Measurements from ENCODE around the gene PROCA1. TPM values are rescaled to one million over a fixed set of nuclear protein-coding genes. Genes with fewer than 3 reads are reported as not detected.

PROCA1 gene
- total RNA-seq, 2 experiments from 2014 or later = 6.2 to 7.4 TPM

DNA sequence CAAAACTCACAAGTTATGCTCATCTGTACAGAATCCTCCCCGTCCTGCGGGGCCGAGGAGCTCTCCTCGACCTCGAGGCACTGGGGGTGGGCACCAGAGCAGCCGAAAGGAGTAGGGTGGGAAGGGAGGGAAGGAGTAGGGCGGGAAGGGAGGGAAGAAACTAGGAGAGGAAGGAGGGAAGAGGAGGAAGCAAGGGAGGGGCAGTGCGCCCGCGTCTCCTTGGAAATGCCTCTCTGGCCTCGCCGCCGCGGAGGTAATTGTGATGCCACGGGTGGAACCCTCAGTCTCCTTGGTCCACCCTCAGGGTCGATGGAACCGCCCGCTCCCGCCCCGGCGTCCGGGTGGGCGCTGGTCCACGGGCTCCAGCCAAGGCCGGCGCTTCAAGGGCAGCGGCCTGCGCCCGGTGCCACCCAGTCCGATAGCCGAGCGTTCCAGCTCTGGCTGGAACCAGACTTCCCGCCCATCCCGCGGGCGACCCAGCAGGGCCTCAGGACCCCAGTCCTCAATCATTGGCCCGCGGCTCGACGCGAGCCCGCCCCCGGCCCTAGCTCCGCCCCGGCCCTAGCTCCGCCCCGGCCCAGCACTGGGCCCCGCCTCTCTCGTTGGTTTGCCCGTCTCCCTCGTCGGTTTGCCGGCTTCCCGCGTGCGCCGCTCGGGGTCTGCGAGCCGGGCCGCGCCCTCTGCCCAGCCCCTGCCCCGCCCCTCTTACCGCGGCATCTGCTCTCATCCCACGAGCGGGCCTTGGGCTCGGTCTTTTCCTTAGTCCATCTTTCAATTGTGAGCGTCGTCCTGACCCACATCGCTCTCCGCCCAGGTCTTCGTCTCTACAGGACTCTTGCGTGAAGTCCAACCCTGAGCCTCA, 596 bp downstream of the PROCA1 start:
- Mint-ChIP-seq H3K27me3 (peaks cover 17% of the 10 kb centered on the region), H3K36me3 (ENCODE audit: low read depth) (no peaks in the 10 kb centered on the region), H3K9me3 (no peaks in the 10 kb centered on the region), H3K4me3 (peak overlapping the region; percentile 80), H3K27ac (peak overlapping the region; percentile 90), H3K4me1 (peaks cover 22% of the 10 kb centered on the region)
- POLR2A ChIA-PET = interaction anchor here (0.8 to 5.2 kb wide), 16 partner anchors 8 to 240 kb away, joined by 3 to 86 read pairs (median 8); partner anchors contain the start of genes ALDOC, BLTP2, NEK8 and PHF12
- DNase-seq = peak; percentile 92
- CTCF ChIA-PET = interaction anchor here (0.6 to 2.5 kb wide), 19 partner anchors 9 to 185 kb away, joined by 3 to 34 read pairs (median 4); partner anchors contain the start of genes ALDOC, BLTP2, NEK8 and RPL23A

DNA sequence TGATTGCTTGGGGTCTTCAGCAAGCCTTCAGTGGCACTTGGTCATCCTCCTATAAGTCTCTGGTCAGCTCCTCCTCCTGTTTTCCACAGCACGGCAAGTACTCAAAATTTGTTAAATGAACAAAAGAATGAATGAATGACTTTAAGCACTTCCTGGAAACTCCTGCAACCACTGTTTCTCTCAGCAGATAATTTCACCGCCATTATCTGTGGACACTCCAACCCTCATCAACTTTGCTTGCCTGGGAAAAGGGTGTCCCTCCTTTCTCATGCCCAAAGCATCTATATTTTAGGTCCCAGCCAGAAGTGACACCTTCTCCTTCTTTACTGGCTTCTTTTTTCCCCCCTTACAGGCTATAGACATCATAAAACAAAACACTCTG, 4.4 kb downstream of the PROCA1 start:
- POLR2A ChIA-PET = interaction anchor here (1.1 to 1.4 kb wide), 2 partner anchors 45 to 59 kb away, joined by 3 read pairs; partner anchors contain the start of genes SDF2 and SUPT6H
- no peak overlapping the region for H3K4me3 Mint-ChIP-seq
- H3K36me3 Mint-ChIP-seq (ENCODE audit: low read depth) = peaks cover 16% of the 10 kb centered on the region
- H3K27me3 Mint-ChIP-seq = peaks cover under 1% of the 10 kb centered on the region
- no peaks in the 10 kb centered on the region for H3K9me3 Mint-ChIP-seq
- CTCF ChIA-PET = interaction anchor here (1.0 kb wide), 1 partner anchor 63 kb away, joined by 3 read pairs; no protein-coding TSS in a partner anchor
- peaks cover 15% of the 10 kb centered on the region for H3K4me1 Mint-ChIP-seq
- peak overlapping the region; percentile 54 for H3K27ac Mint-ChIP-seq
- DNase-seq = no peak

DNA sequence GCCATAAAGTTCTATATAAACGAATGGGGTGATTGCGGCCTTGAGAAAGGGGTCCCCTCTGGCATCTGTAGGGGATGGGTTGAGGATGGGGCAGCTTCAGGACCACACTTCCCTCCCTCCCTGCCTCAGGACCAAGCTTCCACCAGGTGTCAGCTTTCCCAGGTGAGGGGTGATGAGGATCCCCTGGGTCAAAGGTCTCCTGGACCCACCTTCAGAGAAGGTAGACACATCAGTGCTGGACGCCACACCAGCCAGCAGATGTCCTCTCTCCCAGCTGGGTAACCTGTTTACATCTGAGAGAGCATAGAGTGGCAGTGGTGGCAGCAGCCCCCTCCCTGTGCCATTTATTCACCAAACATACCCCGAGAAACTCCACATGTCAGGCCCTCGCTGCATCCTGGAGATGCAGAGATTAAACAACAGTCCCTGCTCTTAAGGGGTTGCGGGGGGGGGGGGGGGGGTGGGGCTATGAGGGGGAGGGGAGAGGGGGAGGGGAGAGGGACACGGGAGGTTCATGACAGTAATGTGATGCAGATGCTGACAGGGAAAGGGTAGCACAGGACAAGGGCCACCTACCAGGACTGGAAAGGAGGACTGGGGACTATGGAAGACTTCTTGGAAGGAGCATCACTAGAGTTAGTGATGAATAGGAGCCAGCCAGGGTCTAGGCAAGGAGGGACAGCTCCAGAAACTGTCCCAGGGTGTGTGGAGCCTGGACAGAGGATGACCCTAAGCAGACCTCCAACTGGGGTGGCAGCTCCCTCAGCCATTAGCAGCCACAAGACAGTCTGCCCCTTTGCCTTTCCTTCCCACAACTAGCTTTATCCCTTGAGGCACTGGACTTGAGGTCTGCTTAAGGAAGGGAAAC, 5.0 kb downstream of the PROCA1 start:
- no peak overlapping the region for H3K4me3 Mint-ChIP-seq
- DNase-seq = no peak
- ChIA-PET POLR2A (interaction anchor here (1.1 to 1.4 kb wide), 2 partner anchors 45 to 58 kb away, joined by 3 read pairs; partner anchors contain the start of genes SDF2 and SUPT6H), CTCF (no interaction called here)
- H3K27ac Mint-ChIP-seq = peak overlapping the region; percentile 54
- H3K36me3 Mint-ChIP-seq (ENCODE audit: low read depth) = peaks cover 22% of the 10 kb centered on the region
- H3K9me3 Mint-ChIP-seq = no peaks in the 10 kb centered on the region
- no peaks in the 10 kb centered on the region for H3K27me3 Mint-ChIP-seq
- peaks cover 9% of the 10 kb centered on the region for H3K4me1 Mint-ChIP-seq

DNA sequence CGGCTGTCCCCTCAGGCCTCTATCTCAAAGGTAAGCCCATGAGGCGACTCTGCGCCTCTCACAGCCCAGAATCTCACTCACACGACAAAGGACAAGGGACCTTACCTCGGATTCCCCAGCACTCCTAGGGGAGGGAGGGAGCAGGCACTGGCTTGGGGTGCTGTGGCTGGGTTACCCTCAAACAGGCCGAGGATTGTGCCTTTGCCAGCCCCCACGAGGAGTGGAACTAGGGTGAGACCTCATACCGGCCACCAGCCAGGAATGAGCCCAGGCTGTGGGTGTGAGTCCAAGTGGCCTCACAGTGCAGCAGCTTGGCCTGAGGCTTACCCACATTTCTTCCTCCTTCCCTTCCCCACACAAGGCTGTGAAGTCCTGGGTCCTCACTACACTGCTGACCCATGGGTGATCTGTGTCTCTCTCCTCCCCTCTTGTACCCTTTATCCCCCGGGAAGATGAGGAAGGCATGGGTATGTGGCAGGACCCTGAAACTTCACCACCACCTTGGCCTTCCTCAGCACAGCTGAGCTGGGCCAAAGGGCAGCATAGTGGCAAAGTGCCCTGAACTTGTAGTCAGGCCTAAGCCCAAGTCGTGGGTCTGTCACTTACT, 5.9 kb downstream of the PROCA1 start:
- peaks cover 4% of the 10 kb centered on the region for H3K4me1 Mint-ChIP-seq
- DNase-seq = no peak
- no peaks in the 10 kb centered on the region for H3K9me3 Mint-ChIP-seq
- ChIA-PET CTCF (interaction anchor here (1.5 kb wide), 1 partner anchor 30 kb away, joined by 4 read pairs; no protein-coding TSS in a partner anchor), POLR2A (no interaction called here)
- no peak overlapping the region for H3K4me3 Mint-ChIP-seq
- peaks cover 31% of the 10 kb centered on the region for H3K36me3 Mint-ChIP-seq (ENCODE audit: low read depth)
- no peak overlapping the region for H3K27ac Mint-ChIP-seq
- H3K27me3 Mint-ChIP-seq = no peaks in the 10 kb centered on the region

DNA sequence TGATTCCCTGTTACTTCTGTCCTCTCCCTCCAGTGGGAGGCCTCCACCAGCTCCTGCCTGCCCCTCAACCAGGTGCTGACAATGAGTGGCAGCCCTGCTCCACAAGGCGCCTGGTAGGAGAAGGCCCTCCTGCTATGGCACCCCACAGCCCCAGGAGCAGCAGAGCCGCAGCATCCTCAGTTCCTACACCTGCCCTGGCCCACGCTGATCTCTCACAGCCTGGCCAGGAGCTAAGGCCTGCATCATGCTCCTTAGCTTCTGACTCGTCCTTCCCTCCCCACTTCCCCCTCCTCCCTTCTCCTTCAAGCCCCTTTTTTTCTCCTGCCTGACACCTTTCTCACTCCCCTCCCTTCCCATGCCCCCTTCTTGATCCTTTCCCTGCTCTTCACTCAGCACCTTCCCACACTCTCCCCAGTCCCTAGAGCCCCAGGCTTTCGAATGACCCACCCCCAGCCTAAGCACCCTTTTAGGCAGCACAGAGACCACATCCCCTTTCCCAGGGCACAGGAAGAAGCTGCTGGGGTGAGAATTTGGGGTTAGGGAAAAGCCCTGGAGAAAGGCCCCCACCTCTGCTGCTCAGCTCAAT, 6.5 kb downstream of the PROCA1 start:
- POLR2A ChIA-PET = interaction anchor here (1.6 kb wide), 1 partner anchor 15 kb away, joined by 7 read pairs; the partner anchor contains the start of gene RPL23A
- no peak for DNase-seq
- no peaks in the 10 kb centered on the region for H3K27me3 Mint-ChIP-seq
- CTCF ChIA-PET = interaction anchor here (1.5 kb wide), 1 partner anchor 29 kb away, joined by 4 read pairs; no protein-coding TSS in a partner anchor
- no peaks in the 10 kb centered on the region for H3K9me3 Mint-ChIP-seq
- H3K4me3 Mint-ChIP-seq = no peak overlapping the region
- H3K27ac Mint-ChIP-seq = no peak overlapping the region
- H3K4me1 Mint-ChIP-seq = no peaks in the 10 kb centered on the region
- peaks cover 37% of the 10 kb centered on the region for H3K36me3 Mint-ChIP-seq (ENCODE audit: low read depth)

DNA sequence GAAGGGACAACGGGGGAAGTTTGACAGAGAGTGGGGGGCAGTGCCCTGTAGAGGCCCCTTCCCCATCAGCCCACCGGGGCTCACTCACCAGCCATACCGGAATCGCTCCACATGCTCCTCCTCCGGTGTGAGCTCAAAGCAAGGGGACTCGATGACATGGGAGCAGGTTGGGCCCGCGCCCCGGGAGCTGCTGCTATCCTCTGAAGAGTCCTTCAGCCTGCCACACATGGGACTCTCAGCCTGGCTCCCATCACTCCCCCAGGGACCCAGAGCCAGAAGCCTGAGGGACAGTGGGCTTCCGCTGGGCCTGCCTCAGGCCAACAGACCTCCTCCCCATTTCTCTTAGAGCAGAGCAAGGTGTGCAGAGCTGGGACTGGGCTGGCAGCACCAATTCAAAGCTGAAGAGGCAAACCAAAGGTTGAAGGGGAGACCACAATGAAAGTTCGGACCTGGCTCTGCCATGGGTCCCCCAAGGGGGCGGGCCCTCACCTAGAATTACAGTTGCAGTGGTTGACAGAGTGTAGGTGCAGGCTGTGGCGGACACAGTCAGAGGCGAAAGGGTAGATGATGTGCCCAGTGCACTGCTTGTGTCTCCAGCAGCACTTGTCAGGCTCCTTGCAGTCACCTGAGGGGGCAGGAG, 7.3 kb downstream of the PROCA1 start:
- Mint-ChIP-seq H3K4me3 (no peak overlapping the region), H3K27ac (no peak overlapping the region), H3K27me3 (no peaks in the 10 kb centered on the region), H3K36me3 (ENCODE audit: low read depth) (peaks cover 45% of the 10 kb centered on the region), H3K9me3 (no peaks in the 10 kb centered on the region), H3K4me1 (no peaks in the 10 kb centered on the region)
- no peak for DNase-seq
- POLR2A ChIA-PET = interaction anchor here (1.6 to 2.6 kb wide), 2 partner anchors 7 to 15 kb away, joined by 7 to 11 read pairs; partner anchors contain the start of genes PROCA1 and RPL23A
- CTCF ChIA-PET = interaction anchor here (1.5 kb wide), 1 partner anchor 28 kb away, joined by 4 read pairs; no protein-coding TSS in a partner anchor

DNA sequence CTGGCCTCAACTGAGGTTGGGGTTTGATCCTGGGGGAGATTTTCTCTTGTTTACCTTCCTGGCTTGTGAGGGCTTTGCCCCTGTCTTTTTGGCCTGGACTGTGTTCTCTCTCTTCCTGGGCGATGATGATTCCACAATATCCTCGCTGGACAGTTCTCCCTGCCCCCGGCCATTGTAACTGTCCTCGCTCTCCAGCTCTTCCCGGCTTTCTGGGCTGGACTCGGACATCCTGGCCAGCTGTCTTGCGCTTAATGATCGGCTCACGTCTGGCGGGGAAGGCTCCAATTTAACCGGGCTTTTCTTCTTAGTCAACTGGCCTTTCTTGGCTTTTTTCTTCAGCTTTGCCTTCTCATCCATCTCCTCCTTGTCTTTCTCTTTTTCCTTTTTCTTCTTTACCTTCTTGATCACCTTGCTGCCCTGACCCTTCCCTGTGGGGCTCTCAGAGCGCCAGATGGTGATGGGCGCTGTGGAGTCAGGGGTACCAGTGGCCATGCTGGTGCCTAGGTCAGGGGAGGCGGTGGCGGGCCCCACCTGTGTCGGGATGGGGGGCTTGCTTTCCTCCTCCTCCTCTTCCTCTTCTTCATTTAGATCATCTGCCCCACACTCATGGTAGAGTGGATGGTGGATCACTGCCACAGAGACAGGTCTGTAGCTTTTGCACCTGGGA, 8.0 kb downstream of the PROCA1 start:
- ChIA-PET POLR2A (interaction anchor here (1.6 to 2.6 kb wide), 2 partner anchors 8 to 16 kb away, joined by 7 to 11 read pairs; partner anchors contain the start of genes PROCA1 and RPL23A), CTCF (no interaction called here)
- no peak overlapping the region for H3K4me3 Mint-ChIP-seq
- no peaks in the 10 kb centered on the region for H3K27me3 Mint-ChIP-seq
- DNase-seq = no peak
- H3K36me3 Mint-ChIP-seq (ENCODE audit: low read depth) = peaks cover 50% of the 10 kb centered on the region
- no peak overlapping the region for H3K27ac Mint-ChIP-seq
- H3K4me1 Mint-ChIP-seq = no peaks in the 10 kb centered on the region
- no peaks in the 10 kb centered on the region for H3K9me3 Mint-ChIP-seq

DNA sequence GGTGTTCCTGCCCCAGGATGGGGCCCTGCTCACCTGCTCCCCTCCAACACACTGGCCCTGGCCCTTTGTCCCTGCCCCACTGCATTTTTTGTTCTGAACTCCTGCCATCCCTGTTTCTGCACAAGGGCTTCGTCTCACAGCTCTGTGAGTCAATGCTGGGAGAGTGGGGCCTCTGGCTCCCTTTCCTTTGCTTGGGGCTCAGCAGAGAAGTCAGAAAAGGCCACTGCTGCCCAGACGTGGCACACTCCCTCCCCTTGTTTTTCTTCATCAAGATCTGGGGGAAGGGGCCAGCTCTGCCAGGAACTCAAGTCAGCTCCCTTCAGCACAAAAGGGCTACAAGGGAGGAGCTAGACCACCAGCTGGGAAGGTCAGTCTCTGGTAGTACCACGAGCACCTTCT, 8.9 kb downstream of the PROCA1 start:
- Mint-ChIP-seq H3K4me3 (no peak overlapping the region), H3K27me3 (no peaks in the 10 kb centered on the region), H3K36me3 (ENCODE audit: low read depth) (peaks cover 55% of the 10 kb centered on the region), H3K27ac (no peak overlapping the region), H3K9me3 (no peaks in the 10 kb centered on the region), H3K4me1 (no peaks in the 10 kb centered on the region)
- POLR2A ChIA-PET = interaction anchor here (1.0 to 2.6 kb wide), 3 partner anchors 9 to 103 kb away, joined by 3 to 11 read pairs (median 4); partner anchors contain the start of genes PROCA1 and RPL23A
- no peak for DNase-seq
- CTCF ChIA-PET = interaction anchor here (0.6 kb wide), 1 partner anchor 24 kb away, joined by 4 read pairs; no protein-coding TSS in a partner anchor

DNA sequence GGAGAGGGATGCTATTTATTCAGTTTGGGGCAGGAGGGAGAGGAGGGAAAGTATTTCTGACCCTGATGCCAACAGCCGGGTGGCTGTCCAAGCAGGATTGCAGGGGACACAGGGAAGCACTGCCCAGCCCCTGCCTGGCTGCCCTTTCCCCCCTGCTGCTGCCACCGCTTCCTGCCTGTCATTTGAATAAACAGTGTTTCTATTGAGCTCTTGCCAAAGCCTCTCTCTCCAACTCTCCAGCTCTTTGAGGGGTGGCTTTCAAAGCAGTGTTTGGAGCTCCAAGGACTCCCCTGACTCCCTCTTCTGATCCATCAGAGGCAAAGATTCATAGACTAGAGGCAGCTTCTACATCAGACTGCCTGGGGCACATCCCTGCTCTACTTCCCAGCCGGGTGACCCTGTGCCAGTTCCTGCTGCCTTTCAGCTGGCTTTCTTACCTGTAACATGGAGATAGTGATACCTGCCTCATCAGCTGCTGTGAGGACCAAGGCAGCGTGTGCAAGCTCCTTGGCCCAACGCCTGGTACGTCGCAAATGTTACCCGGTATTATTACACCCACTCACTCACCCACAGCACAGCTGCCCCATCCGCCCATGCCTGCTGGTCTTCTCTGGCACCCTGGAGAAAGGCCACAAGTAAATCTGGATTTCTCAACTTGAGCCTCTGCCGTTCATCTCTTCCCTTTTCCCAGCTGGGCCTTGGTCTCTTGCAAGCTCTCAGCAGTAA, 9.5 kb downstream of the PROCA1 start:
- H3K27ac Mint-ChIP-seq = no peak overlapping the region
- H3K36me3 Mint-ChIP-seq (ENCODE audit: low read depth) = peaks cover 61% of the 10 kb centered on the region
- CTCF ChIA-PET = interaction anchor here (0.6 kb wide), 1 partner anchor 25 kb away, joined by 4 read pairs; no protein-coding TSS in a partner anchor
- no peak overlapping the region for H3K4me3 Mint-ChIP-seq
- no peaks in the 10 kb centered on the region for H3K27me3 Mint-ChIP-seq
- no peak for DNase-seq
- no peaks in the 10 kb centered on the region for H3K9me3 Mint-ChIP-seq
- POLR2A ChIA-PET = interaction anchor here (1.0 to 2.6 kb wide), 3 partner anchors 9 to 103 kb away, joined by 3 to 11 read pairs (median 4); partner anchors contain the start of genes PROCA1 and RPL23A
- H3K4me1 Mint-ChIP-seq = no peaks in the 10 kb centered on the region

DNA sequence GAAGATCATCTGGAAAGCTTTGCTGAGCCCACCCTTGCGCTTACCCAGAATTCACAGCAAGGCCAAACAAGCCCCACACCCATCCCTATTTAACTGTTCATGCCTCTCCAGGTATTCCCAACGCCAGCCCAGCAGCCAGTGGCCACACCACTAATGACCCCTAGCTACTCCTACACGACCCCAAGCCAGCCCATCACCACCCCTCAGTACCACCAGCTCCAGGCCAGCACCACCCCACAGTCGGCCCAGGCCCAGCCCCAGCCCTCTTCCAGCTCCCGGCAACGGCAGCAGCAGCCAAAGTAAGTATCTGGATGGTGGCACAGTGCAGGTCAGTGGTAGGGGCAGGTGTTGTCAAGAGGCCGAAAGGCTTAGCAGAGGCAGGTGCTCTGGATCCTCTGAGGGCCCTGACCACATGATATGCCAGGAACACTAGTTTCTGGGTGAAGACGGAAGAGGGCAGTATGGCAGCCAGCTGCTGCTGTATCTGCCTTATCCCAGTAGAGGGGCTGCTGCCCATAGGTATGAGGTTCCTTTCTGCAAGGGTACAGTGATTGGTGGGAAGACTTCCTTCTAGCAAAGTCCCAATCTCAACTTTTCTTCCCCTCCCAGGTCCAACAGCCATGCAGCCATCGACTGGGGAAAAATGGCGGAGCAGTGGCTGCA, 10.7 kb downstream of the PROCA1 start:
- no peaks in the 10 kb centered on the region for H3K4me1 Mint-ChIP-seq
- ChIA-PET POLR2A (interaction anchor here (1.7 kb wide), 1 partner anchor 19 kb away, joined by 4 read pairs; the partner anchor contains the start of gene RPL23A), CTCF (interaction anchor here (1.3 kb wide), 1 partner anchor 10 kb away, joined by 3 read pairs; the partner anchor contains the start of gene PROCA1)
- no peak overlapping the region for H3K4me3 Mint-ChIP-seq
- DNase-seq = no peak
- H3K36me3 Mint-ChIP-seq (ENCODE audit: low read depth) = peaks cover 69% of the 10 kb centered on the region
- H3K27ac Mint-ChIP-seq = no peak overlapping the region
- H3K9me3 Mint-ChIP-seq = no peaks in the 10 kb centered on the region
- H3K27me3 Mint-ChIP-seq = no peaks in the 10 kb centered on the region
